ENCODE results near the gene PRPS1.
"Not testable (repeated sequence)": the region's sequence is repeated elsewhere in the genome, so short reads cannot be mapped to it uniquely, and the experiment has no call there.

Gene PRPS1

DNA sequence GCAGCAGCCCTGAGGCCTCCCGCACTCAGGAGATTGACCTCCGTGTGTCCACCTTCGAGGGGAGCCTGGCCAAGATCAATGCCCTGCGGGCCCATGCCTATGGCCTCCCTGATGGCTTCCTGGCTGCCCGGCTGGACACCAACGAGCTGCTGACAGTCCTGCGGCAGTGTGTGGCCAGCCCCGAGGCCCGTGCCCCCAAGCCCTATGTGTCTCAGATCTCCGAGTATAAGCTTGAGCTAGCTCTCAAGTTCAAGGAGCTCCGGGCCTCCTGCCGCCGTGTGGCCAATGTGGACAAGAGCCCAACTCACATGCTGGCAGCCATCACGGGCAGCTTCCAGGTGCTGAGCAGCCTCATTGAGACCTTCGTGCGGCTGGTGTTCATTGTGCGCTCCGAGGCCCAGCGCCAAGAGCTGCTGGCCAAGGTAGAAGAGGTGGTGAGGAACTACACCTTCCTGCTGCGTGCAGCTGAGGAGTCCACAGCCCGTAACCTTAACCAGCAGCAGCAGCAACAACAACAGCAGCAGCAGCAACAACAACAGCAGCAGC is 25.5 kb upstream of the PRPS1 start:
- Histone ChIP-seq H3K27ac (ENCODE audit: low read depth, low read length, severe bottlenecking) (no peak overlapping the region), H3K4me1 (ENCODE audit: control insufficient read depth, insufficient read depth, low read length, poor library complexity, severe bottlenecking) (no peaks in the 10 kb centered on the region), H3K36me3 (ENCODE audit: control insufficient read depth, insufficient read depth, low read length) (no peaks in the 10 kb centered on the region), H3K9me3 (ENCODE audit: control insufficient read depth, low read length) (no peaks in the 10 kb centered on the region), H3K4me3 (ENCODE audit: extremely low read depth, insufficient read depth, low read length, poor library complexity, severe bottlenecking) (no peak overlapping the region)
- 85 to 92% methylated on average over 5 to 13 of the region's 21 CpGs for whole genome bisulfite sequencing, 2 experiments (ENCODE audit: insufficient coverage in 2 of 2)

DNA sequence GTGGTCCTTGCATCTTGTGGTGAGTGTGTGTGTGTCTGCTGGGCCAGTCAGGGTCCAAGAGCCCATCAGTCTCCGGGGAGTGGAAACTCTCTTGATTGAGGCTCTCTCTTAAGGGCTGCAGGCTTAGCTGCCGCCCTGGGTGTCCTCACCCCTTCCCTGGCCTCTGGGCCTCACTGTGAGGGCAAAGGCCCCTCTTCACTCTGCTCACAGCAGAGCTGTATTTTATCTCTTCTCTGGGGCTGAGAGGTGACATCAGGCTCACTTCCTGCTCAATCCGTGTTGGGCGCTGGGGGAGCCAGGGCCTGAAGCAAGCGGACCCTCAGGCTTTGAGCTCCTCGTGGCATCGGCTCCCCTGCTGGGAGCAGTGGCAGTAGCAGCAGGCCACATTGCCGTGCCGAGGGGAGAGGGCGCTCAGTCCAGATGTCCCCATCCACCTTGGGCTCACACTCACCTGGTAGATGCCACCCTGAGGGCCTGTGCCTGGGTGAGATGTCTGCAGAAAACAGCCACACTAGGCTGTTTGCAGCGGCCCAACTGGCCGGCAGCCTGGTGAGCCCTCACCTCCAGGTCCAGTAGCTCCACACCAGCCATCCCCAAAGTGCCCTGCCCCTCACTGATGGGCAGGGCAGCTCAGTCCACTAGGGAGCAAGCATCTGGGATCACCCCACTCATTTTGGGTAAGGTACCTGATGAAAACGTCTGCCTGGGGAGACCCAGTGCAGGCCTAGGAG is 24.7 kb upstream of the PRPS1 start:
- Histone ChIP-seq H3K4me3 (ENCODE audit: extremely low read depth, insufficient read depth, low read length, poor library complexity, severe bottlenecking) (no peak overlapping the region), H3K9me3 (ENCODE audit: control insufficient read depth, low read length) (no peaks in the 10 kb centered on the region), H3K27ac (ENCODE audit: low read depth, low read length, severe bottlenecking) (no peak overlapping the region), H3K4me1 (ENCODE audit: control insufficient read depth, insufficient read depth, low read length, poor library complexity, severe bottlenecking) (no peaks in the 10 kb centered on the region), H3K36me3 (ENCODE audit: control insufficient read depth, insufficient read depth, low read length) (no peaks in the 10 kb centered on the region)
- WGBS, 2 experiments (ENCODE audit: insufficient coverage in 2 of 2) = 96 to 100% methylated on average over 3 to 9 of the region's 13 CpGs

DNA sequence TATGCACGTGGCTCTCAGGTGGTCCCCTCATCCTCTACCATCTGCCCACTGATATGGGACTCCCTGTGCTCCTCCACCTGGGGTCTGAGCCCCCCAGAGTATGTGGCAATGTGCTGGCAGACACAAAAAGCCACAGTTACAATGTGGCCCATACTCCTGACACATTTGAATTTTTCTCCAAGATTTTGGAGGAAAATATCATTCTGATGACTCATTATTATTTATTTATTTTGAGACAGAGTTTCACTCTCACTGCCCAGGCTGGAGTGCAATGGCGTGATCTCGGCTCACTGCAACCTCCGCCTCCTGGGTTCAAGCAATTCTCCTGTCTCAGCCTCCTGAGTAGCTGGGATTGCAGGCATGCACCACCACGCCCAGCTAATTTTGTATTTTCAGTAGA is 19.2 kb upstream of the PRPS1 start:
- H3K36me3 ChIP-seq (ENCODE audit: control insufficient read depth, insufficient read depth, low read length); H3K9me3 ChIP-seq (ENCODE audit: control insufficient read depth, low read length); H3K4me3 ChIP-seq (ENCODE audit: extremely low read depth, insufficient read depth, low read length, poor library complexity, severe bottlenecking); H3K4me1 ChIP-seq (ENCODE audit: control insufficient read depth, insufficient read depth, low read length, poor library complexity, severe bottlenecking); H3K27ac ChIP-seq (ENCODE audit: low read depth, low read length, severe bottlenecking): not testable (repeated sequence)
- WGBS, 2 experiments (ENCODE audit: insufficient coverage in 2 of 2) = 90% methylated on average over 2 of the region's 5 CpGs; no CpG with 5 or more reads in 1 of the 2 experiments

DNA sequence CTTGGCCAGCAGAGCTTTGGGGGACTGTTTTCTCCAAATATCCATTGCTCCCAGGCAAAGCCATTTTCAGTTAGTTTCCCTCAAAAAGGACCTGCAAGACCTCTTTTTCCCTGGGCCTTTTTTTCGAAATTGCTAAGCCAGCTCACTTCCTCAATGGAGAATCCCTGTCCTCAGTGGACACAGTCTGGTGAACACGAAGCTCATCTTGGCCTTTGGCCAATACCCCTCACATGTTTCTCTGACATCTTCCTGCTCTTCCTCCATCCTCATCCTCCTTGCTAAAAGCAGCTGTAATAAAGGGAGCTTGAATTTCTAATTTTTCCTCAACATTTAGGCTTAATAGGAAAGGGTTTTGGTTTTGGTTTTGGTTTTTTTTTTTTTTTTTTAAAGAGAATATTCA is 17.6 kb upstream of the PRPS1 start:
- Histone ChIP-seq H3K9me3 (ENCODE audit: control insufficient read depth, low read length) (no peaks in the 10 kb centered on the region), H3K4me1 (ENCODE audit: control insufficient read depth, insufficient read depth, low read length, poor library complexity, severe bottlenecking) (no peaks in the 10 kb centered on the region), H3K4me3 (ENCODE audit: extremely low read depth, insufficient read depth, low read length, poor library complexity, severe bottlenecking) (no peak overlapping the region), H3K27ac (ENCODE audit: low read depth, low read length, severe bottlenecking) (no peak overlapping the region), H3K36me3 (ENCODE audit: control insufficient read depth, insufficient read depth, low read length) (no peaks in the 10 kb centered on the region)
- WGBS, 2 experiments (ENCODE audit: insufficient coverage in 2 of 2) = 100% methylated on average over 1 of the region's 2 CpGs; no CpG with 5 or more reads in 1 of the 2 experiments

DNA sequence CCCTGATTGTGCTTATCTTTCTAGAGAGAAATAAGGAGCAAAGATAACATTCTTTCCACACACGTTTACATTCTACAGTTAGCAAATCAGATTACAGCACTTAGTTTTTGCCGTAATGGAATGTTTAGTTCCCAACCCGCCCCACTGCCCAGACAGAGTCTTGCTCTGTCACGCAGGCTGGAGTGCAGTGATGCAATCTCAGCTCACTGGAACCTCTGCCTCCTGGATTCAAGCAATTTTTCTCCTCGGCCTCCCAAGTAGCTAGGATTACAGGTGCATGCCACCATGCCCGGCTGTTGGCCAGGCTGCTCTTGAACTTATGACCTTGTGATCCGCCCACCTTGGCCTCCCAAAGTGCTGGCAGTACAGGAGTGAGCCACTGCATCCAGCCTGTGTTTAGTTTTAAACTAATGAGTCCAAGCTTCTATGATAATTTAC is 8.4 kb upstream of the PRPS1 start:
- WGBS, 2 experiments (ENCODE audit: insufficient coverage in 2 of 2) = 92% methylated on average over 4 to 5 of the region's 7 CpGs
- Histone ChIP-seq H3K27ac (ENCODE audit: low read depth, low read length, severe bottlenecking) (no peak overlapping the region), H3K9me3 (ENCODE audit: control insufficient read depth, low read length) (no peaks in the 10 kb centered on the region), H3K4me3 (ENCODE audit: extremely low read depth, insufficient read depth, low read length, poor library complexity, severe bottlenecking) (no peak overlapping the region), H3K4me1 (ENCODE audit: control insufficient read depth, insufficient read depth, low read length, poor library complexity, severe bottlenecking) (no peaks in the 10 kb centered on the region), H3K36me3 (ENCODE audit: control insufficient read depth, insufficient read depth, low read length) (no peaks in the 10 kb centered on the region)

DNA sequence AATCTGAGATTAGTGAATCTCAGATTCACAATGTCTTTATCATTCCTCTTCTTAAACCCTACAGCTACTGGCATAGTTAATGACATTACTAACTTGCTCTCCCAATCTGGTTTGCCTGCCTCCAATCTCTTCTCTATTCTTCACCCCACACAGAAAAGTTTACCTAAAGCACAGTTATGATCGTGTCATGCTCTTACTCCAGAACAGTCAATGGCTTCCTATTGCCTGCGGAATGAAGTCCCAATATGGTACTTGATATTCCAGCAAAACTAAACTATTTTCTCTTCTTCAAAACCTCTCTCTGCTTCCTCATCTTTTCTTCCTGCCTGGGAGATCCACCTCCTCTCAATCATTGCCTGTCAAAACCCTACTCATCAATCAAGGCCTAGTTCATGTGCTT is 3.4 kb upstream of the PRPS1 start:
- no peak overlapping the region for H3K4me3 ChIP-seq (ENCODE audit: extremely low read depth, insufficient read depth, low read length, poor library complexity, severe bottlenecking)
- H3K4me1 ChIP-seq (ENCODE audit: control insufficient read depth, insufficient read depth, low read length, poor library complexity, severe bottlenecking) = peaks cover 4% of the 10 kb centered on the region
- 100% methylated on average over 1 to 2 of the region's 2 CpGs for WGBS, 2 experiments (ENCODE audit: insufficient coverage in 2 of 2)
- no peaks in the 10 kb centered on the region for H3K9me3 ChIP-seq (ENCODE audit: control insufficient read depth, low read length)
- H3K36me3 ChIP-seq (ENCODE audit: control insufficient read depth, insufficient read depth, low read length) = no peaks in the 10 kb centered on the region
- H3K27ac ChIP-seq (ENCODE audit: low read depth, low read length, severe bottlenecking) = no peak overlapping the region

DNA sequence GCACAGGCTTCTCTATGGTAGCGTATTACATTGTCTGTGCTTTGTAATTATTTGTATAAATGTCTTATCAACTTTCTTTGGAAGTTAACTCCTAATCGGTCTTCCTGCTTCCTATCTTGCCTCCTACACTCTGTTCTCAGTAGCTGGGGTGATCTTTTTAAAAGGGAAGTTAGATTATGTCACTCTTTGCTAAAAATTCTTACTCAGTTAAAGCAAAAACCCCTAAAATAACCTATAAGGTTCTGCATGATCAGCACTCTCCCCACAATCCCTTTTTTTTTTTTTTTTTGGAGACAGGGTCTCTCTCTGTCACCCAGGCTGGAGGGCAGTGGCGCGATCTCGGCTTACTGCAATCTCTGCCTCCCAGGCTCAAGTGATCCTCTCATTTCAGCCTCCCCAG is 2.6 kb upstream of the PRPS1 start:
- Histone ChIP-seq H3K27ac (ENCODE audit: low read depth, low read length, severe bottlenecking) (no peak overlapping the region), H3K4me1 (ENCODE audit: control insufficient read depth, insufficient read depth, low read length, poor library complexity, severe bottlenecking) (peaks cover 4% of the 10 kb centered on the region), H3K36me3 (ENCODE audit: control insufficient read depth, insufficient read depth, low read length) (no peaks in the 10 kb centered on the region), H3K9me3 (ENCODE audit: control insufficient read depth, low read length) (no peaks in the 10 kb centered on the region), H3K4me3 (ENCODE audit: extremely low read depth, insufficient read depth, low read length, poor library complexity, severe bottlenecking) (no peak overlapping the region)
- no CpG with 5 or more reads among the region's 5 CpGs for WGBS, 2 experiments (ENCODE audit: insufficient coverage in 2 of 2)

DNA sequence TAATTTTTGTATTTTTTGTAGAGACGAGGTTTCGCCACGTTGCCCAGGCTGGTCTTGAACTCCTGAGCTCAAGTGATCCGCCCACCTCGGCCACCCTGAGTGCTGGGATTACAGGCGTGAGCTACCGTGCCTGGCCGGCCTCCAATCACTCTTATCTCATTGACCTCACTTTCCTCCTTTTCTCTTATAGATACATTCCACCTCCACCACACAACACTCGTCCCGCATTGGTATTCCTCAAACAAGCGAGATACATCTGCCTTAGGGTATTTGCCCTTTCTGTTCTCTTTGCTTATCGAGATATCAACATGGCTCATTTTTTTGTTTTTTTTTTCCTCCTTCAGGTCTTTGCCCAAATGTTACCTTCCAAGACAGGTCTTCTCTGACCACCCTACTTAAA is 1.8 kb upstream of the PRPS1 start:
- WGBS, 2 experiments (ENCODE audit: insufficient coverage in 2 of 2) = 88 to 93% methylated on average over 8 to 11 of the region's 12 CpGs
- H3K27ac ChIP-seq (ENCODE audit: low read depth, low read length, severe bottlenecking) = no peak overlapping the region
- no peaks in the 10 kb centered on the region for H3K36me3 ChIP-seq (ENCODE audit: control insufficient read depth, insufficient read depth, low read length)
- no peak overlapping the region for H3K4me3 ChIP-seq (ENCODE audit: extremely low read depth, insufficient read depth, low read length, poor library complexity, severe bottlenecking)
- no peaks in the 10 kb centered on the region for H3K9me3 ChIP-seq (ENCODE audit: control insufficient read depth, low read length)
- peaks cover 4% of the 10 kb centered on the region for H3K4me1 ChIP-seq (ENCODE audit: control insufficient read depth, insufficient read depth, low read length, poor library complexity, severe bottlenecking)

DNA sequence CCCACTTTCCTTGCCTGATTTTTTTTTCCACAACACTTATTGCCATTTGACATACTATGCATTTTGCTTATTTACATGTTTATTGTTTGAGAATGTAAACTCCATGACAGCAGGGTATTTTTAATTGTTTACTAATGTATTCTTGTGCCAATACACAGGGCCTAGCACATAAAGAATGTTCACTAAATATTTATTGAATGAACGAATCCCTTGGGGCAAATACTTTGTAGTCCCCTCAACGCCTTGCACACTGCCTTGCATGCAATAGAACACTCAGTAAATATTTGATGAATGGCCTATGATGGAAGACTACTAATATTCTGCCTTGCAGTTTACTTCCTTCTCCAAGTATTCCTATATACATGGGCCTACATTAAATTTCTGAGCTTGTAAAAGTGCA is 1.4 kb upstream of the PRPS1 start:
- Histone ChIP-seq H3K4me3 (ENCODE audit: extremely low read depth, insufficient read depth, low read length, poor library complexity, severe bottlenecking) (no peak overlapping the region), H3K36me3 (ENCODE audit: control insufficient read depth, insufficient read depth, low read length) (no peaks in the 10 kb centered on the region), H3K9me3 (ENCODE audit: control insufficient read depth, low read length) (no peaks in the 10 kb centered on the region), H3K4me1 (ENCODE audit: control insufficient read depth, insufficient read depth, low read length, poor library complexity, severe bottlenecking) (peaks cover 4% of the 10 kb centered on the region), H3K27ac (ENCODE audit: low read depth, low read length, severe bottlenecking) (no peak overlapping the region)
- no CpG with 5 or more reads among the region's 2 CpGs for WGBS, 2 experiments (ENCODE audit: insufficient coverage in 2 of 2)

DNA sequence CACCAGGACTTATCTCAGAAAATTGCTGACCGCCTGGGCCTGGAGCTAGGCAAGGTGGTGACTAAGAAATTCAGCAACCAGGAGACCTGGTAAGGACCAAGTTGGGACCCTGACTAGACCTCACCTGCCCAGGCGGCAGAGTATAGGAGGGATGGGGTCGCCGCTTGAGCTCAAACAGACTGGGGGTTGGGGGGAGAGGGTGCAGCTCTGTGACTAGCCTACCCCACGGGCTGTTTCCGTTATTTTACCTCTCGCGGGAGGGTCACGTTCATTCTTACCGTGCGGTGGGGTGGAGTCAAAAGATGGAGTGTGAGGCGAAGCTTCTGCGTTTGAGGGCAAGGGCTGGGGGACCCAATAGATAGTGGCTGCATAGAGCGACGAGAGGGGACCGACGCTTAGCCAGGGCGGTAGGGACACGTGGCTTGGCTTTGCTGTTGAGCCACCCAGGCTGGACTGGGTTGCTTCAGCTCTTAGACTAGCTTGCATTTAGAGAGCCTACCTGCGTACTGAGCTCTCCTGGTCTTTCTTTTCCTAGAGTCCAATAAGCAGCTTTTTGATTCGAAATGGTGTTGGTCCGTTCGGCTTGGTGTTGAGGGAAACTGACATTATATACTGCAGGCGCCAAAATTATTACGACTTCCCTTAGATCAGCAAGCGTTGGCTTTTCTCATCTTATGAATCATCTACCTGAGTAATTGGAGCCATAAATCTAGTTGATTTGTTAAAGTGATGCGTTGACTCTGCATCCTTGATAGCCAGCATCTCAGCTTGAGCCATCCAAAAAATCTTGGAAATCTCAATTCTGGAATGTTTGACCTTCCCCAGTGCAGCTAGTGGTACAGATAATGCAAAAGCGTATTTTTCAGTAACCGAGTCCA is 591 bp downstream of the PRPS1 start:
- no peaks in the 10 kb centered on the region for H3K9me3 ChIP-seq (ENCODE audit: control insufficient read depth, low read length)
- WGBS, 2 experiments (ENCODE audit: insufficient coverage in 2 of 2) = 0% methylated on average over 8 to 11 of the region's 29 CpGs
- peak overlapping the region; percentile 62 for H3K27ac ChIP-seq (ENCODE audit: low read depth, low read length, severe bottlenecking)
- peak overlapping the region; percentile 56 for H3K4me3 ChIP-seq (ENCODE audit: extremely low read depth, insufficient read depth, low read length, poor library complexity, severe bottlenecking)
- H3K36me3 ChIP-seq (ENCODE audit: control insufficient read depth, insufficient read depth, low read length) = no peaks in the 10 kb centered on the region
- H3K4me1 ChIP-seq (ENCODE audit: control insufficient read depth, insufficient read depth, low read length, poor library complexity, severe bottlenecking) = peaks cover 4% of the 10 kb centered on the region

All from mesodermal cell (in vitro differentiated cells).